H54 (cell line): ENCODE data around the gene ATOSB.

ENCODE experiments used
- DNase-seq: peaks from one replicate; pipeline ENCODE4 v3.0.0; 2011; ENCODE audit warnings: low spot score, mixed read lengths; ENCODE audit not compliant: insufficient read length
- FAIRE-seq: peaks from 3 replicates; lab custom pipeline; 2011; peaks lifted over from hg19 to GRCh38; lab: Jason Lieb, UNC
- POLR2A ChIP-seq: IDR thresholded peaks from 2 replicates; pipeline ENCODE4 v1.6.1; 2011; ENCODE audit warnings: low read depth, mild to moderate bottlenecking, low read length

ATOSB gene

GRCh38 chr9:35107297-35108290, 8.1 kb downstream of the ATOSB start:
- no peak for TF ChIP-seq POLR2A
- FAIRE-seq (no peak), DNase-seq (no peak)

- FAIRE-seq = no peak
Measured at GRCh38 chr9:35106343-35106730, 9.3 kb downstream of the ATOSB start.

GRCh38 chr9:35105571-35106342, 9.9 kb downstream of the ATOSB start:
- FAIRE-seq (no peak), DNase-seq (no peak)
- TF ChIP-seq POLR2A = no peak

More at GRCh38 chr9:35106343-35106730, 9.3 kb downstream of the ATOSB start:
- DNase-seq = no peak
- no peak for TF ChIP-seq POLR2A

GRCh38 chr9:35105126-35105525, 10.5 kb downstream of the ATOSB start:
- no peak for FAIRE-seq
- no peak for TF ChIP-seq POLR2A
- no peak for DNase-seq

- TF ChIP-seq POLR2A = no peak
- FAIRE-seq = no peak
- no peak for DNase-seq
Measured at GRCh38 chr9:35104586-35104985, 11.1 kb downstream of the ATOSB start.

GRCh38 chr9:35103660-35104191, 11.9 kb downstream of the ATOSB start:
- TF ChIP-seq POLR2A = no peak
- FAIRE-seq (no peak), DNase-seq (no peak)

- TF ChIP-seq POLR2A = peak; percentile 35; the same call in 1 of the 2 replicates
- DNase-seq = peak; percentile 72
- peak; percentile 82 for FAIRE-seq
Measured at GRCh38 chr9:35102769-35103659, 12.6 kb downstream of the ATOSB start, which contains the start of gene STOML2. Gene STOML2 (minus strand): TSS chr9:35103131. CDS start chr9:35103094, 37 bp downstream.

- DNase-seq = no peak
- no peak for TF ChIP-seq POLR2A
- FAIRE-seq = no peak
Measured at GRCh38 chr9:35102465-35102768, 13.2 kb downstream of the ATOSB start.

GRCh38 chr9:35097573-35097972, 18.1 kb downstream of the ATOSB start:
- no peak for FAIRE-seq
- DNase-seq = no peak
- TF ChIP-seq POLR2A = no peak

GRCh38 chr9:35096035-35096849, 19.4 kb downstream of the ATOSB start, which contains the start of gene PIGO:
Gene PIGO (minus strand): TSS chr9:35096591. CDS start chr9:35095565, 1,026 bp downstream.
- FAIRE-seq (no peak), DNase-seq (peak; percentile 61)
- no peak for TF ChIP-seq POLR2A

- no peak for TF ChIP-seq POLR2A
- no peak for FAIRE-seq
- no peak for DNase-seq
Measured at GRCh38 chr9:35091536-35091935, 24.1 kb downstream of the ATOSB start.

GRCh38 chr9:35089434-35089833, 26.2 kb downstream of the ATOSB start:
- no peak for TF ChIP-seq POLR2A
- FAIRE-seq (no peak), DNase-seq (no peak)

GRCh38 chr9:35085078-35085477, 30.6 kb downstream of the ATOSB start:
- TF ChIP-seq POLR2A = no peak
- FAIRE-seq = no peak
- no peak for DNase-seq
